CD14-positive monocyte (primary cell): Measurements from ENCODE around the gene KIRREL1. TPM values are rescaled to one million over a fixed set of nuclear protein-coding genes. Genes with fewer than 3 reads are reported as not detected.

Experiments used
- DNase-seq, 3 donors: peaks; one replicate each; pipeline ENCODE4 v3.0.0-alpha.2; 2011 to 2022
- H2AFZ ChIP-seq: 2 replicates; pipeline ENCODE4 v1.6.0; 2012; ENCODE audit warnings: mild to moderate bottlenecking, low read depth, low read length, inconsistent platforms; ENCODE audit not compliant: insufficient read depth, poor library complexity, severe bottlenecking
- H3K27ac ChIP-seq, 2 donors: 1 replicate in 1 of 2; 2 replicates in 1 of 2; pipeline ENCODE4 v1.5.1; 2012 to 2013; ENCODE audit warnings: low read length in 2 of 2, control low read depth in 1 of 2, inconsistent platforms in 1 of 2, low read depth in 1 of 2, mild to moderate bottlenecking in 1 of 2
- H3K27me3 ChIP-seq, 2 donors: one replicate each; pipeline versions ENCODE4 v1.6.0 to v1.6.1; 2011 to 2013; ENCODE audit warnings: low read length in 2 of 2; ENCODE audit not compliant: control insufficient read depth in 2 of 2, insufficient read depth in 2 of 2
- H3K36me3 ChIP-seq, 2 donors: replicated peaks in 1 of 2; 1 replicate in 1 of 2; 2 replicates in 1 of 2; pipeline versions ENCODE4 v1.5.1 to v1.6.1; 2012 to 2013; ENCODE audit warnings: low read length in 2 of 2, control low read depth in 1 of 2, inconsistent platforms in 1 of 2, mild to moderate bottlenecking in 1 of 2; ENCODE audit not compliant: insufficient read depth in 2 of 2, control insufficient read depth in 1 of 2
- H3K4me1 ChIP-seq, 2 donors: 1 replicate in 1 of 2; 2 replicates in 1 of 2; pipeline versions ENCODE4 v1.5.1 to v1.6.1; 2012 to 2013; ENCODE audit warnings: low read length in 2 of 2, control low read depth in 1 of 2, inconsistent platforms in 1 of 2, mild to moderate bottlenecking in 1 of 2, moderate library complexity in 1 of 2; ENCODE audit not compliant: insufficient read depth in 2 of 2, control insufficient read depth in 1 of 2
- H3K4me2 ChIP-seq: replicated peaks from 2 replicates; pipeline ENCODE3; 2012; ENCODE audit warnings: low read length, moderate library complexity, mild to moderate bottlenecking; ENCODE audit not compliant: poor library complexity, severe bottlenecking; ENCODE audit errors: extremely low read depth
- H3K4me3 ChIP-seq, 3 experiments: fragments of 200-600 bp in 1 of 3; sonication (generic) in 1 of 3; replicated peaks in 1 of 3; 1 replicate in 2 of 3; 2 replicates in 1 of 3; pipeline ENCODE4 v1.5.1; 2011 to 2013; ENCODE audit warnings: low read length in 3 of 3, mild to moderate bottlenecking in 3 of 3, control low read depth in 2 of 3, low read depth in 2 of 3, inconsistent platforms in 1 of 3, moderate library complexity in 1 of 3
- H3K79me2 ChIP-seq: 2 replicates; pipeline ENCODE4 v1.6.0; 2012; ENCODE audit warnings: mild to moderate bottlenecking, control low read depth, inconsistent platforms, low read length, moderate library complexity; ENCODE audit not compliant: insufficient read depth
- H3K9ac ChIP-seq: 2 replicates; pipeline ENCODE4 v1.6.0; 2017; ENCODE audit warnings: low read length, mild to moderate bottlenecking; ENCODE audit not compliant: insufficient read depth, poor library complexity, severe bottlenecking
- H3K9me3 ChIP-seq, 2 donors: replicated peaks in 1 of 2; 1 replicate in 1 of 2; 2 replicates in 1 of 2; pipeline versions ENCODE4 v1.5.1 to v1.6.1; 2012 to 2013; ENCODE audit warnings: low read length in 2 of 2, control low read depth in 1 of 2; ENCODE audit not compliant: control insufficient read depth in 1 of 2, insufficient read depth in 1 of 2
- H4K20me1 ChIP-seq: 2 replicates; pipeline ENCODE4 v1.6.0; 2012; ENCODE audit warnings: mild to moderate bottlenecking, low read length, control low read depth, moderate library complexity; ENCODE audit not compliant: insufficient read depth
- H3K27ac Mint-ChIP-seq, 7 donors: one replicate each; pipeline ENCODE4 v1.8.0; 2020; ENCODE audit warnings: mild to moderate bottlenecking in 7 of 7, mixed read lengths in 7 of 7, moderate library complexity in 6 of 7, inconsistent platforms in 2 of 7
- H3K27me3 Mint-ChIP-seq, 3 donors: one replicate each; pipeline ENCODE4 v1.8.0; 2021 to 2022; ENCODE audit warnings: low read depth in 3 of 3, mild to moderate bottlenecking in 3 of 3, mixed read lengths in 3 of 3, moderate library complexity in 3 of 3, inconsistent platforms in 1 of 3
- H3K36me3 Mint-ChIP-seq, 2 donors: one replicate each; pipeline ENCODE4 v1.8.0; 2020; ENCODE audit warnings: mixed read lengths in 2 of 2, inconsistent platforms in 1 of 2, mild to moderate bottlenecking in 1 of 2
- H3K4me1 Mint-ChIP-seq: one replicate; pipeline ENCODE4 v1.8.0; 2020; ENCODE audit warnings: mild to moderate bottlenecking, mixed read lengths
- H3K4me3 Mint-ChIP-seq, 2 donors: one replicate each; pipeline ENCODE4 v1.8.0; 2020; ENCODE audit warnings: mild to moderate bottlenecking in 2 of 2, mixed read lengths in 2 of 2, moderate library complexity in 1 of 2
- H3K9me3 Mint-ChIP-seq, 7 donors: one replicate each; pipeline ENCODE4 v1.8.0; 2020 to 2022; ENCODE audit warnings: mixed read lengths in 7 of 7, mild to moderate bottlenecking in 6 of 7, moderate library complexity in 6 of 7, inconsistent platforms in 2 of 7
- WGBS: methylation state at CpG from one replicate; pipeline ENCODE4 v1.1.5; 2013; ENCODE audit warnings: missing lambda C conversion rate; ENCODE audit not compliant: insufficient coverage; 5-methylcytosine and 5-hydroxymethylcytosine counted together
- intact Hi-C, 2 donors: fragments of 100-400 bp; cut with micrococcal nuclease; formaldehyde crosslinking; loops; one replicate each; pipeline versions ENCODE4 v1.15.0 to v1.15.1; 2023
- polyA plus RNA-seq, 3 donors: library from polyadenylated mRNA; depleted of rRNA in 1 of 3; unstranded in 2 of 3; stranded (reverse) in 1 of 3; fragments of 300-500 nt in 2 of 3; fragments of >200 nt in 1 of 3; fragmentation: Illumina TruSeq in 2 of 3; gene quantifications; 1 replicate in 2 of 3; 2 replicates in 1 of 3; pipeline ENCODE4 v1.2.3, GENCODE V29; 2012 to 2021
- TF ChIP-seq, protein P1 (sequence below): fragments of 200-600 bp; IDR thresholded peaks from one replicate; pipeline ENCODE4 v1.8.0; 2022; ENCODE audit warnings: antibody characterized with exemption, mild to moderate bottlenecking

Gene KIRREL1
- polyA plus RNA-seq, 3 donors: not detected

DNA sequence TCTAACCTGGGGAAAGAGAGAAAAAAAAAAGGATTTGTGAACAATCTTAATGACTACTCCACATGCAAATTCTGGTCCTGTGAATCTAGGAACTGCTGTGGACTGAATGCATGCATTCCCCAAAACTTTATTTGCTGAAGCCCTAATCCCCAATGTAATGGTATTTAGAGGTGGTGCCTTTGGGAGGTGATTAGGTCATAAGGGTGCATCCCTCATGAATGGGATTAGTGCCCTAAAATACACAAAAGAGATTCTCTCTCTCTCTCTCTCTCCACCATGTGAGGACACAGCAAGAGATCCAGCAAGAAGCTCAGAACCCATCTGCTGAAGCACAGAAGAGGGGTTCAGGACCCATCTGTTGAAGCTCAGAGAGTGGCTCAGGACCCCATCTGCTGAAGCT is 26.2 kb upstream of the KIRREL1 start:
- no peak overlapping the region for H2AFZ ChIP-seq
- H3K4me2 ChIP-seq: no peak overlapping the region
- H4K20me1 ChIP-seq: no peaks in the 10 kb centered on the region

DNA sequence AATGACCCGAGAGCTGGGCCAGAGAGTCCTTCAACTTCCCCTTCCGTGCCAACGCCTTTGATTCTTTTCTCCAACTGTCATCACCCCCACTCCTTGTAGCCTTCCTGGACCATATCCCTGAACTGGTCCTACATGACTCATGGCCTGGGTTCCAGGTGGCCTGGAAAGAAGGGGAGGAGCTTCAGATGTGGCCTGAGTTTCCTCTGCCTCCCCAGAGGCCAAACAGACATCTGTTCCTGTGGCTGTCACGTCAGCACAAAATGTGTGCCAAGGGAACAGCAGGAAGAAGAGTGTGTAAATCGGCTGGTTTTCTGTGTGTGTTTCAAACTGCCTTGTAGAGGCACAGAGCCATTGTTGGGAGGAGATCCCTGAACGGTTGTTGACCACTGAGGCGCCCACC is 24.9 kb upstream of the KIRREL1 start:
- no peaks in the 10 kb centered on the region for H3K36me3 Mint-ChIP-seq
- WGBS: 8% methylated on average over 4 of the region's 7 CpGs

More for the DNA sequence above, 26.2 kb upstream of the KIRREL1 start:
- Mint-ChIP-seq H3K4me3 (no peak overlapping the region), H3K36me3 (no peaks in the 10 kb centered on the region), H3K4me1 (peaks cover 8% of the 10 kb centered on the region), H3K9me3 (peaks cover 0 to 8% (median 3%) of the 10 kb centered on the region in 7 donors), H3K27me3 (peaks cover 0 to 9% (median 6%) of the 10 kb centered on the region in 3 donors), H3K27ac (no peak overlapping the region)
- intact Hi-C loops: loop anchor here in 1 of 2 donors (5.0 to 10.0 kb wide), 2 partner anchors 70 to 158 kb away; a partner anchor contains a TSS
- no peak overlapping the region for H3K4me3 ChIP-seq
- H3K9me3 ChIP-seq: peaks cover 0 to 3% of the 10 kb centered on the region in 2 donors
- peaks cover 4% of the 10 kb centered on the region in 2 donors for H3K27me3 ChIP-seq
- H3K9ac ChIP-seq: no peak overlapping the region
- no peak for DNase-seq
- no peak overlapping the region for H3K27ac ChIP-seq
- H3K4me1 ChIP-seq: no peaks in the 10 kb centered on the region
- H3K79me2 ChIP-seq: no peaks in the 10 kb centered on the region
- TF ChIP-seq, protein P1, sequence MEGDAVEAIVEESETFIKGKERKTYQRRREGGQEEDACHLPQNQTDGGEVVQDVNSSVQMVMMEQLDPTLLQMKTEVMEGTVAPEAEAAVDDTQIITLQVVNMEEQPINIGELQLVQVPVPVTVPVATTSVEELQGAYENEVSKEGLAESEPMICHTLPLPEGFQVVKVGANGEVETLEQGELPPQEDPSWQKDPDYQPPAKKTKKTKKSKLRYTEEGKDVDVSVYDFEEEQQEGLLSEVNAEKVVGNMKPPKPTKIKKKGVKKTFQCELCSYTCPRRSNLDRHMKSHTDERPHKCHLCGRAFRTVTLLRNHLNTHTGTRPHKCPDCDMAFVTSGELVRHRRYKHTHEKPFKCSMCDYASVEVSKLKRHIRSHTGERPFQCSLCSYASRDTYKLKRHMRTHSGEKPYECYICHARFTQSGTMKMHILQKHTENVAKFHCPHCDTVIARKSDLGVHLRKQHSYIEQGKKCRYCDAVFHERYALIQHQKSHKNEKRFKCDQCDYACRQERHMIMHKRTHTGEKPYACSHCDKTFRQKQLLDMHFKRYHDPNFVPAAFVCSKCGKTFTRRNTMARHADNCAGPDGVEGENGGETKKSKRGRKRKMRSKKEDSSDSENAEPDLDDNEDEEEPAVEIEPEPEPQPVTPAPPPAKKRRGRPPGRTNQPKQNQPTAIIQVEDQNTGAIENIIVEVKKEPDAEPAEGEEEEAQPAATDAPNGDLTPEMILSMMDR: no peak
- H3K36me3 ChIP-seq: no peaks in the 10 kb centered on the region

More for the DNA sequence above, 24.9 kb upstream of the KIRREL1 start:
- Histone ChIP-seq H3K27ac (no peak overlapping the region), H3K9ac (no peak overlapping the region), H4K20me1 (no peaks in the 10 kb centered on the region), H3K79me2 (no peaks in the 10 kb centered on the region), H3K4me2 (no peak overlapping the region), H3K4me1 (no peaks in the 10 kb centered on the region), H2AFZ (no peak overlapping the region), H3K36me3 (no peaks in the 10 kb centered on the region), H3K4me3 (no peak overlapping the region), H3K9me3 (peaks cover 0 to 3% of the 10 kb centered on the region in 2 donors), H3K27me3 (no peaks in the 10 kb centered on the region)
- DNase-seq: peak in 1 of 3 donors; percentile 16
- H3K4me1 Mint-ChIP-seq: peaks cover 9% of the 10 kb centered on the region
- H3K4me3 Mint-ChIP-seq: no peak overlapping the region
- intact Hi-C loops: loop anchor here in 1 of 2 donors (5.0 to 10.0 kb wide), 2 partner anchors 69 to 156 kb away; a partner anchor contains a TSS
- H3K9me3 Mint-ChIP-seq: peaks cover 0 to 8% (median 3%) of the 10 kb centered on the region in 7 donors
- peaks cover 0 to under 1% (median 0%) of the 10 kb centered on the region in 3 donors for H3K27me3 Mint-ChIP-seq
- peak overlapping the region in 2 of 7 donors; percentile 31 to 64 for H3K27ac Mint-ChIP-seq
- TF ChIP-seq, protein P1: no peak
